Kidney (tissue), 14 donors: ENCODE measurements around the gene CISD3. TPM values are rescaled to one million over a fixed set of nuclear protein-coding genes. Genes with fewer than 3 reads are reported as not detected.

Source experiments
- DNase-seq, 5 donors: peaks; one replicate each; pipeline ENCODE4 v3.0.0-alpha.2; 2013 to 2020
- FAIRE-seq: peaks from 2 replicates; lab custom pipeline; 2012; peaks lifted over from hg19 to GRCh38; lab: Jason Lieb, UNC
- H3K27ac ChIP-seq, 2 donors: one replicate each; pipeline ENCODE4 v1.7.0; 2013; ENCODE audit warnings: low read depth in 2 of 2, low read length in 2 of 2, inconsistent platforms in 1 of 2
- H3K27me3 ChIP-seq: one replicate; pipeline ENCODE4 v1.7.1; 2013; ENCODE audit warnings: low read length, inconsistent platforms; ENCODE audit not compliant: control insufficient read depth, insufficient read depth
- H3K36me3 ChIP-seq, 3 donors: one replicate each; pipeline versions ENCODE4 v1.7.0 to v1.7.1; 2013; ENCODE audit warnings: low read length in 3 of 3, control low read depth in 1 of 3, inconsistent platforms in 1 of 3; ENCODE audit not compliant: insufficient read depth in 3 of 3, control insufficient read depth in 2 of 3
- H3K4me1 ChIP-seq, 3 donors: one replicate each; pipeline versions ENCODE4 v1.7.0 to v1.7.1; 2013; ENCODE audit warnings: low read length in 3 of 3, inconsistent platforms in 1 of 3, low read depth in 1 of 3; ENCODE audit not compliant: control insufficient read depth in 2 of 3, insufficient read depth in 2 of 3
- H3K4me3 ChIP-seq, 3 donors: one replicate each; pipeline versions ENCODE4 v1.7.0 to v1.8.1; 2013; ENCODE audit warnings: low read length in 3 of 3, control low read depth in 1 of 3, inconsistent platforms in 1 of 3
- H3K9ac ChIP-seq, 3 donors: one replicate each; pipeline versions ENCODE4 v1.7.0 to v1.7.1; 2013; ENCODE audit warnings: low read length in 3 of 3, control low read depth in 1 of 3, inconsistent platforms in 1 of 3
- H3K9me3 ChIP-seq, 3 donors: one replicate each; pipeline versions ENCODE4 v1.7.0 to v1.7.1; 2013; ENCODE audit warnings: low read length in 3 of 3, control low read depth in 1 of 3, inconsistent platforms in 1 of 3; ENCODE audit not compliant: control insufficient read depth in 2 of 3, insufficient read depth in 1 of 3
- intact Hi-C: fragments of 100-400 bp; cut with DNase I; formaldehyde crosslinking; loops from one replicate; pipeline ENCODE4 v1.11.1; 2022
- polyA plus RNA-seq: library from polyadenylated mRNA; stranded (reverse); fragments of 350-450 nt; fragmentation: Illumina TruSeq; extraction: RNeasy Lipid Tissue Mini Kit (QIAGEN cat#74804); gene quantifications from one replicate; pipeline ENCODE4 v1.2.3, GENCODE V29; 2014; ENCODE audit warnings: low read depth, low replicate concordance; ENCODE audit not compliant: insufficient read depth
- total RNA-seq: library from RNA; stranded (reverse); fragmentation: NEBNext Ultra II Directional; extraction: Animal tissue kit (Norgen Biotek cat#: 25700); gene quantifications from one replicate; pipeline ENCODE4 v1.2.1, GENCODE V29; 2021
- TF ChIP-seq, protein P1 (sequence below): IDR thresholded peaks from 3 replicates; pipeline ENCODE4 v1.5.1; 2012; ENCODE audit warnings: mild to moderate bottlenecking, moderate library complexity, borderline replicate concordance; ENCODE audit not compliant: insufficient read depth; ENCODE audit errors: extremely low read depth
- donor health status: control.
- donor health status: control.
- donor health status: control.
- donor health status: control.
- donor health status: control.
- donor health status: DM: yes; HTN: yes; CAD: no.
- donor health status: Normal renal cell carcinoma (clear cell type).

CISD3 gene
- total and polyA plus RNA-seq, 2 donors from 2014 or later: 37.7 to 152 TPM

DNA sequence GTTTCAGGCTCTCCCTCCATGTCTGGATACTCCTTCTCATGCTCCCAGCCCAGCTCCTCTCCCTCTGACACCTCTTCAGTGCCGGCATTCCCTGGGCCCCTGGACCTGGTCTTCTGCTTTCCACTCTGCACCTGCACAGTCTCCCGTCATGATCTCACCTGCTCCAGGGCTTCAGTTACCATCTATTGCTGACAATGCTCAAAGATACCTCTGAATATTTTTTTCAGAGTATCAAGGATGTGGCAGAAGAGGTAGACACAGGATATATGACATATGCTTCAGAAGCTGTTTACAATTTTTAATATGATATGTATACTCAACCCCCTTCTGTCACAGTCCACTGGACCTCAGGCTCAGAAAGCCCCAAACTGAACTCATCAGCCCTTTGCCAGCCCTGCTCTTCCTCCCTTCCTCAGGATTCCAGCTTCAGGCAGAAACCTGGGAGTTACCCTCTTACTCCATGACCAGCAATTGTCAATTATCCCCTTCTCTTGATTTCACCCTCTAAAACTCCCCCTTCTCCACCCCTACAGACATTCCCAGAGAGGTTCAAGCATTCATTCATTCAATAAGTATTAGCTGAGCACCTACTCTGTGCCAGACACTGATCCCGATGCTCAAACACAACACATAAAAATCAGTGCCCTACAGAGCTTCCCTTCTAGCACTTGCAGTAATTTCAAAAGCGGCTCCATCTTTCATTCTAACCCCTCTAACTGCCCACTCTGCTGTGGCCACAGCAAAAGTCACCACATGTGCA is 32.9 kb upstream of the CISD3 start:
- H3K9ac ChIP-seq: no peak overlapping the region
- H3K9me3 ChIP-seq: no peaks in the 10 kb centered on the region
- intact Hi-C loops: no loop called here
- H3K27ac ChIP-seq: no peak overlapping the region
- no peaks in the 10 kb centered on the region for H3K36me3 ChIP-seq
- FAIRE-seq (no peak), DNase-seq (no peak)
- no peaks in the 10 kb centered on the region for H3K27me3 ChIP-seq
- peaks cover 3 to 26% (median 20%) of the 10 kb centered on the region in 3 donors for H3K4me1 ChIP-seq
- H3K4me3 ChIP-seq: no peak overlapping the region
- TF ChIP-seq, protein P1, sequence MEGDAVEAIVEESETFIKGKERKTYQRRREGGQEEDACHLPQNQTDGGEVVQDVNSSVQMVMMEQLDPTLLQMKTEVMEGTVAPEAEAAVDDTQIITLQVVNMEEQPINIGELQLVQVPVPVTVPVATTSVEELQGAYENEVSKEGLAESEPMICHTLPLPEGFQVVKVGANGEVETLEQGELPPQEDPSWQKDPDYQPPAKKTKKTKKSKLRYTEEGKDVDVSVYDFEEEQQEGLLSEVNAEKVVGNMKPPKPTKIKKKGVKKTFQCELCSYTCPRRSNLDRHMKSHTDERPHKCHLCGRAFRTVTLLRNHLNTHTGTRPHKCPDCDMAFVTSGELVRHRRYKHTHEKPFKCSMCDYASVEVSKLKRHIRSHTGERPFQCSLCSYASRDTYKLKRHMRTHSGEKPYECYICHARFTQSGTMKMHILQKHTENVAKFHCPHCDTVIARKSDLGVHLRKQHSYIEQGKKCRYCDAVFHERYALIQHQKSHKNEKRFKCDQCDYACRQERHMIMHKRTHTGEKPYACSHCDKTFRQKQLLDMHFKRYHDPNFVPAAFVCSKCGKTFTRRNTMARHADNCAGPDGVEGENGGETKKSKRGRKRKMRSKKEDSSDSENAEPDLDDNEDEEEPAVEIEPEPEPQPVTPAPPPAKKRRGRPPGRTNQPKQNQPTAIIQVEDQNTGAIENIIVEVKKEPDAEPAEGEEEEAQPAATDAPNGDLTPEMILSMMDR: no peak

DNA sequence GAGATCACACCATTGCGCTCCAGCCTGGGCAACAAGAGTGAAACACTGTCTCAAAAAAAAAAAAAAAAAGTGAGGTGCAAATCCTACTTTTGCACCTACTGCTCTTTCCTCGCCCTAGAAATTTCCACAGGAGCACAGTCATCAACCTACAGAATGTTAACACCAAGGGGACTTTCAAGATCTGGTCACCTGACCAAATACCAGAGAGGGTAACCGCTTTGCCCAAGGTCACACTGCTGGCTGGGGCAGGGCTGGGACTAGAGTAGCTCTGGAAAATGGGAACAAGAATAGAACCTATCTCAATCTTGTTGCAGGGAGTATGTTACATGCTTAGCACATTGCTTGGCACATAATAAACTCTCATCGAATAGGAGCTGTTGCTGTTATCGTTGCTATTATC is 31.4 kb upstream of the CISD3 start:
- Histone ChIP-seq H3K9ac (no peak overlapping the region), H3K36me3 (no peaks in the 10 kb centered on the region), H3K27me3 (no peaks in the 10 kb centered on the region), H3K27ac (no peak overlapping the region), H3K9me3 (no peaks in the 10 kb centered on the region), H3K4me3 (no peak overlapping the region), H3K4me1 (peaks cover 3 to 27% (median 20%) of the 10 kb centered on the region in 3 donors)
- DNase-seq: no peak
- intact Hi-C loops: no loop called here
- TF ChIP-seq, protein P1: no peak
- no peak for FAIRE-seq

DNA sequence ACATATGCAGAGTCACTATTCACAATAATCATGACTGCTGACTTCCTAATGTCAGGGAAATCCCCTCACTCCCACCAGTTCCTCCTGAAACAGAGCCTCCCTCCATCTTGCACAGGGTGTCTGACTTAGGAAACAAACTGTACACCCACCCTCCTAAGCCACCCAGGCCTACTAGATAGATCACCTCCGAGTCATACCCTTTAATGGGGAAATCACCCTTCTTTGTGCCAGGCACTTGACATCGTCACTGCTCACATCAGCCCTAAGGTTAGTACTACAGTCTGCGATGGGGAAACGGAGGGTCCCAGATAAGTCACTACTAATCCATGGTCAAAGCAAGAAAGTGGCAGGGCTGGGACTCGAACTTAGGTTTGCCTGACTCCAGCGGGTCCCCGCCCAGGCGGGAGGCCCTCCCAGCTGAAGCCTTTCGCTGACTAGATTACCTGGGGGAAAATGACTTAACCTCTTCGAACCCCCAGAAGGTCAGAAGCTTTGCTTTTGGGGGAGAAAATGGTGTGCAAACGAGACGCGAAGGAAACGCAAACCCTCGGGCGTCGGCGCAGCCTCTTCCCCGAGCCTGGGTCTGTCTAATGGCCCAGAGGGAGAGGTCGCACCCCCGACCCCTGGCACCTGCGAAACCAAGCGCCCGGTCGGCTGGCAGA is 28.5 kb upstream of the CISD3 start:
- peak in 1 of 5 donors; percentile 85 for DNase-seq
- intact Hi-C loops: no loop called here
- Histone ChIP-seq H3K9me3 (no peaks in the 10 kb centered on the region), H3K4me1 (peaks cover 3 to 21% (median 16%) of the 10 kb centered on the region in 3 donors), H3K9ac (peak overlapping the region; percentile 33 to 91 (median 80)), H3K27ac (peak overlapping the region; percentile 86 to 96), H3K27me3 (no peaks in the 10 kb centered on the region), H3K36me3 (no peaks in the 10 kb centered on the region), H3K4me3 (peak overlapping the region; percentile 61 to 77 (median 73))
- TF ChIP-seq, protein P1: no peak
- no peak for FAIRE-seq
